EL (cell line): Measurements from ENCODE around the gene SPRTN.
A peak's percentile ranks its signal among the peaks of the same experiment; 100 is the strongest.

Experiments
- DNase-seq: peaks from one replicate; pipeline ENCODE4 v3.0.0-alpha.2; 2016

The SPRTN gene

DNA sequence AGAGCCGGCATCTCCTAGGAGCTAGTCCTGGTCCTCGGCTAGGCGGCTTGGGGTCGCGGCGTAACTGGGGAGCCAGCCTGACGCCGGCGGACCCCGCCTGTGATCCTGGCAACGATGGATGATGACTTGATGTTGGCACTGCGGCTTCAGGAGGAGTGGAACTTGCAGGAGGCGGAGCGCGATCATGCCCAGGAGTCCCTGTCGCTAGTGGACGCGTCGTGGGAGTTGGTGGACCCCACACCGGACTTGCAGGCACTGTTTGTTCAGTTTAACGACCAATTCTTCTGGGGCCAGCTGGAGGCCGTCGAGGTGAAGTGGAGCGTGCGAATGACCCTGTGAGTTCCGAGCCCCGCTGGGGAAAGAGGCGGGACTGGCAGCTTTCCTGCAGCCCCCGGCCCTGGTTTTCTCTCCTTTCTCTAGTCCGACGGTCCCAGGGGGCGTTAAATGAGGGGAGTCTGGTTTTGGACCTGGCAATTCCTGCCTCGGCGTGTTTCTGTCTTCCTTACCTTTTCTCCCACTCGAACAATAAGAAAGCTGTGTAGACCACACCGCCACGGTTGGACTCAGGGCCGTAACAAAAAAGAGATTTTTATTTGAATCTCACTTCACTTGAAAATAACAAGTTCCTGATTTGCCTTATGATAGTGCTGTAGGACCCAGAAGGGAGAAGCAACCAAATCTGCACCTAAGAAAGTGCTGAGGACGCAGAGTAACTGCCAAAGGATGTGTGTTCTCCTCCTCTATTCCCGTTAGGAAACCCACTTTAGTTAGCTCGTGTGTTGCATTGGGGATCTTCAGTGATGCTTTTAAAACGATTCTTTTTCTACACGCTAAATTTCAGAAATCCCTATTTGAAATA lies at the start of gene SPRTN:
Gene SPRTN, plus strand, starts transcription at position 24 of the 859 bp plus-strand sequence. Its CDS starts 91 bp downstream, at position 115.
- DNase-seq: peak; percentile 12

DNA sequence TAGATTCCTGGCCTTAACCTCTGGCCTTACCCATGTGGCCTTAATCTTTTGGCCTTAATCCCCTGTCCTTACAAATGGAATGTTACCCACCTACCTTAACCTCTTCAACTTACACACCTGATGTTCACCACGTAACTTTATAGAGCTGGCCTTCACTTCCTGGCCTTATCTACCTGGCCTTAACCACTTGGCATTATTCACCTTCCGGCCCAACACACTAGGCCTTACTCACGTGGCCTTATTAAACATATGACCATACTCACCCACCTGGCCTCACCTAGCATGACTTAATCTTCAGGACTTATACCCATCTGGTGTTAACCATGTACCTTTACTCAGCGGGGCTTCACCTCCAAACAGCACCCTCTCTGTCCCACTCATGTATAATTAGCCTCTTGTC lies 42.2 kb upstream of the SPRTN start:
- DNase-seq: no peak

DNA sequence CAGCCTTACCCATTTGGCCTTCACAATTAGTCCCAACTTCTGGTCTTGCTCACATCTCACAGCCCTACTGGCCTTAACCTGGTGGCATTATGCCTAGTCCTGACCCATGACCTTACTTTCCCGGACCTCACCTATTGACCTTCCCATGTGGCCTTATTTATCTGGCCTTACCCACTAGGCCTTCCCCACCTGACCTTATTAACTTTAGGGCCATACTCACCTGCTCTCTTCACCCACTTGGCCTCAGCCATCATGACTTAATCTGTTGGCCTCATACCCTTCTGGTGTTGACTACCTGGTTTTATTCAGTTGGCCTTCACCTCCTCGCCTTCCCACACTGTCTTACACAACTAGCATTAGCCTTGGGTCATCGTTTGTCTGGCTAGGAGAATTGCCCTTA lies 36.1 kb upstream of the SPRTN start:
- DNase-seq: no peak

- DNase-seq: no peak
Measured at GRCh38 chr1:231310391-231310934, 27.6 kb upstream of the SPRTN start.

DNA sequence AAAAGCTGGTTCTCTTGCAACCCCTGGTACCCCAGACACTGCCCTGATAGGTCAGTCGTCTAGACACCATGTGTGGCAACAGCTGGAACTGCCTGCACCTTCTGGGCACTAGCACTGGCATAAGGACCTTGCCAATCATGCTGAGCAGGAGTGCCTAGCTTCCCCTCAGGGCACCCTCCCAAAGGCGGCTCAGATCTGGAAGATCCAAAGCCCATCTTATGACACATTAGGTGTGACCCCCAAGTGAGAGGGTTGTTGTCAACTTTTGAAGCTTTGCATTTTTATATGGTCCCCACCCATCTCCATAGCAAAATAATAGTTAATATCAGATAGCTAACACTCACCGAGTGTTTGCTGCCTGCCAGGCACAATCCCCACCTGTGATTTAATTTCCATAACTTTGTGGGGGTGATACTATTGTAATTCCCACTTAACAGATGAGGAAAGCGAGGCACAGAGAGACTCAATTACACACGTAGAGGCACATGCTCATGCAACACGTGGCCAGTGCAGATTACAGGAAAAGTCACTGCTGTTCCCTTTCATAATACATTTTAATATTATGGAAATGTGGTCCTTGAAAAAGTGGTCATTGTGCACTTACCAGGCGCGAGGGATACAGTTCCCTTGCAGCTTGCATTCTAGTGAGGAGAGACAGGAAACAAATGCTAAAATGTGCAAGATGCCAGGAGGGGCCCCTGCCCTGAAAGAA lies 26.2 kb upstream of the SPRTN start:
- DNase-seq: no peak

DNA sequence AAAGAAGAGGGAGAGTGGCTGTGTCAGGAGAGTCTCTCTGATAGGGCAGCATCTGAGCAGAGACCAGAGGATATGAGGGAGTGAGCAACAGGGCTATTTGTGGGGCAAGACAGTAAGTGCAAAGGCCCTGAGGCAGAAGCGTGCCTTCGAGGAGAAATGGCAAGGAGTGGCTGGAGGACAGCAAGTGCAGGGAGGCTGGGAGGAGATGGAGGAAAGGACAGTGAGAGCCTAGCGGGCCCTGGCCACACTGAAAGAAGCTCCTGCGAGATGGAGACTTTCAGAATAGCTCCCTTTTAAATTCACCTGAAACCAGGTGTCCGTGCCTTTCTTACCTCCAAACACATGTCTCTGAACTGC lies 25.7 kb upstream of the SPRTN start:
- DNase-seq: no peak

GRCh38 chr1:231313661-231314060 lies 24.4 kb upstream of the SPRTN start:
- DNase-seq: no peak

GRCh38 chr1:231315887-231316286 lies 22.2 kb upstream of the SPRTN start:
- DNase-seq: peak; percentile 59

DNA sequence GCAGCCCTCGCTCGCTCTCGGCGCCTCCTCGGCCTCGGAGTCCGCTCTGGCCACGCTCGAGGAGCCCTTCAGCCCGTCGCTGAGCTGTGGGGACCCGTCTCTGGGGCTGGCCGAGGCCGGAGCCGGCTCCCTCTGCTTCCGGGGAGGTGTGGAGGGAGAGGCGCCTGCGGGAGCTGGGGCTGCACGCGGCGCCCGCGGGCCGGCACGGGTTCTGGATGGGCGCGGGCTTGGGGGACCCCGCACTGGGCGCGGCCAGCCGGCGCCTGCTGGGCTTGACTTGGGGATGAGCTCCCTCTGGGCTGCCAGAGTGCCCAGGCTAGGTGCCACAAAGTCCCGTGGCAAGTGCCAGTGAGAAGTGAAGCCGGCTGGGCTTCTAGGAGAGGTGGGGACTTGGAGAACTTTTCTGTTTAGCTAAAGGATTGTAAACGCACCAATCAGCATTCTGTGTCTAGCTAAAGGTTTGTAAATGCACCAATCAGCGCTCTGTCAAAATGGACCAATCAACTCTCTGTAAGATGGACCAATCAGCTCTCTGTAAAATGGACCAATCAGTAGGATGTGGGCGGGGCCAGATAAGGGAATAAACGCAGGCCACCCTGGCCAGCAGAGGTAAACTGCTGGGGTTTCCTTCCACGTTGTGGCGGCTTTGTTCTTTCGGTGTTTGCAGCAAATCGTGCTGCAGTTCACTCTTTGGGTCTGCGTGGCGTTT lies 20.6 kb upstream of the SPRTN start:
- DNase-seq: no peak

DNA sequence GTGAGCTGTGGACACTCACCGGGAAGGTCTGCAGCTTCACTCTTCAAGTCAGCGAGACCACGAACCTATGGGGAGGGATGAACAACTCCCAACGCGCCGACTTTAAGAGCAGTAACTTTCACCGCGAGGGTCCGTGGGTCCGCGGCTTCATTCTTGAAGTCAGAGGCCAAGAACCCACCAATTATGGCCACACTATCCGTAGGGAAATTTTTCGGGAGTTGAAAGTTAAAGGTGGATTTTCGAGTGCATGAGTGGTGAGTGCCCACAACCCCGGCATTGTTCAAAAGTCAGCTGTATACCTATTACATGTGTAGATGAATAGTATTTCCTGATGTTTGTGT lies 20.1 kb upstream of the SPRTN start:
- no peak for DNase-seq

DNA sequence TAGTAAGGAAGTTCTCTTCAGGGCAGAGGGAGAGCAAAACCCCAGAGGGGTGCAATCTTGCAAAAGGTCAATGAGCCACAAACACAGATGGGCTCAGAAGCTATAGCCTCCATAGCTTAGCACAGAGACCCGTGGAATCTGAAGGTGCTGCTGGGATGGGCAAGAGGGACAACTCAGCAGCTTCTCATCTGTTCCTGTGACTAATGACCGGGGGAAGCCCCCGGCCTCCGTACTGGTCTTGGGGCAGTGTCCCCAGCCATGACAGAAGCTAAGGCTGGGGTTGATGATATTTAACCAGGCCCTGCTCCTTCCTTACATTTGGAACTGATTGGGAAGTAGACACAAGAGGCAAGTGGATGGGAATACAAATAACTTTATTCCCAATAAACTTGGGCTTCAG lies 19.5 kb upstream of the SPRTN start:
- no peak for DNase-seq

GRCh38 chr1:231319080-231319479 lies 19.0 kb upstream of the SPRTN start:
- DNase-seq: no peak

DNA sequence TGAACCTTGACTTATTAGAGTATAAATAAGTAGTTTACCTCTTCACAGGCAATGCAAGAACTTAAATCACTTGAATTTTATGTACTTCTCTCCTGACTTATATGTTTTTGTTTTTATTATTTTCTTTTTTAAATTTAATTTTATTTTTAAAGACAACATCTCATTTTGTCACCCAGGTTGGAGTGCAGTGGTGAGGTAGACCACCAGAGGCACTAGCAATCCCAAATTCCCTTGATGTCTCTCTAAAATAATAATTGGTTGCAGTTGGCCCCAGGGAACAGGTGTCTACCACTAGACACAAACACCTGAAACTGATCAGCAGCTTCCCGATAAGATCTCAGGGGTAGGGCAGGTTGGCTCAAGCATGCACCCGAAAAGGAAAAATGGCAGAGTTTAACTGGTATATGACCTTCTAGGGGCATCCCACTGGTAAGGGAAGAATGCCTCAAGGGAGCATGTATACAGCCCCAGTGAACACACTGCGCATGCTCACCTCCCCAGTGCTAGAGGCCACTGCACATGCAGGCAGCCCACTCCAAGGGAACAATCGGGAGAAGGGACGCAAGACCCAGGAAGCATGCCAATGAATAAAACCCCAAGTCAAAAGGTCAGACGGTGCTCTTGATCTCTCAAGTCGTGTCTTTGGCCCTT lies 15.1 kb upstream of the SPRTN start:
- DNase-seq: no peak

DNA sequence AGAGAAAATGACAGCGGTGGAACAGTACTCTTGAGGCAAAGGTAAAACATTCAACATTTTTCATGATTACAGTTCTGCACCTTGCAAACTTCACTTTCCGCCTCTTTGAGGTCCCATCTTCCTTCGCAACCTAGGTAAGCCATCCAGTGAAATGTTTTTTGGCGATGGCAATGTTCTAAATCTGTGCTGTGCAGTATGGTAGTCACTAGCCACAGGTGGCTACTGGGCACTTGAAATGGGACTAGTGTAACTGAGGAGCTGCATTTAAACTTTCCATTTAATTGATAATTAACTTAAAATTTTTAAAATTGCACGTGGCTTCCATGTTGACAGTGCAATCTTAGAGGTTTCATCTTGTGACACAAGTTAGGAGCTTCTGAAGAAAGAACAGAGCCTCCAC lies 13.4 kb upstream of the SPRTN start:
- no peak for DNase-seq

DNA sequence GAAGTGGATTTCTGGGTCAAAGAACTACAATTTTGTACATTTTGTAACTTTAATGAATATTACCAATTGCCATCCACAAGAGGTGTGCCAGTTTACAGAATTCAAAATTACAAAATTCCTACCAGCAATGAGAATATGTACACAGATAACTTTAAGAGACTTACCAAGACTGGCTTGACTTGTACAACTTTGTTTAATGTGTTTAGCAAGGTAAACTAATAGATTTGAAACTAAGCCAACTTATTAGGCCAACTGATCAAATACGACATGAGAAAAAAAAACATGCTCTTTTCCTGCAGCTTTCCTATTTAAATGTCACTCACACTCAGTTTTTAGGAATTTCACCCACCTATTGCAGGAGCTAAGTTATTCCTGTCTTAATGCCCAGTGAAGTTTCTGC lies 11.8 kb upstream of the SPRTN start:
- no peak for DNase-seq

DNA sequence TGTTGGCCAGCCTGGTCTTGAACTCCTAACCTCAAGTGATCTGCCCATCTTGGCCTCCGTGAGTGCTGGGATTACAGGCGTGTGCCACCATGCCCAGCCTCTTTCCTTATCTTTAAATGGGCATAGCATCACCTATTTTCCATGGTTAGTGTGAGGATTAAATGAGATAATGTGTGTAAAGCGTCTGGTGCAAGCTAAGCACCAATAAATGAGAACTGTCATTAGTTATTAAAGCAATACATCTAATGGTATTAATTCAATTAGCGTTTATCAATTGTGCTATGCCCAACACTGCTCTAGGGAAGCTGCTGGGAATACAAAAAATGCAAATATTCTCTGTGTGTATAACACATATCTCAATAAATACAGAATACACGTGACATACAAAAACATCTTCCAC lies 10.5 kb upstream of the SPRTN start:
- no peak for DNase-seq

DNA sequence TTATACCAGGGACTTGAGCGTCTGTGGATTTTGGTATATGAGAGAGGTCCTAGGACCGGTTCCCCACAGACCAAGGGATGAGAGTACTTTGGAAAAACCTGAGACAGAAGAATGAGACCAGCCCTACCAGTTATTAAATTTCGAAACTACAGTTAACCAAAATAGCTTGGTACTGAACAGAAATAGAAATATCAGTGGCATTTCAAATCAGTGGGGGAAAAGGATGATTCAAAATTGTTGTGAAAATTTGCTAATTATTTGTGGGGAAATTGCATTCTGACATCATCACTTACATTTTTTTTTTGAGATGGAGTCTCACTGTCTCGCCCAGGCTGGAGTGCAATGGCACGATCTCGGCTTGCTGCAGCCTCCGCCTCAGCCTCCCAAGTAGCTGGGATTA lies 8.6 kb upstream of the SPRTN start:
- no peak for DNase-seq

GRCh38 chr1:231332761-231333160 lies 5.3 kb upstream of the SPRTN start:
- no peak for DNase-seq

- DNase-seq: no peak
Measured at GRCh38 chr1:231334079-231334666, 3.9 kb upstream of the SPRTN start.

GRCh38 chr1:231334952-231335351 lies 3.1 kb upstream of the SPRTN start:
- DNase-seq: no peak

DNA sequence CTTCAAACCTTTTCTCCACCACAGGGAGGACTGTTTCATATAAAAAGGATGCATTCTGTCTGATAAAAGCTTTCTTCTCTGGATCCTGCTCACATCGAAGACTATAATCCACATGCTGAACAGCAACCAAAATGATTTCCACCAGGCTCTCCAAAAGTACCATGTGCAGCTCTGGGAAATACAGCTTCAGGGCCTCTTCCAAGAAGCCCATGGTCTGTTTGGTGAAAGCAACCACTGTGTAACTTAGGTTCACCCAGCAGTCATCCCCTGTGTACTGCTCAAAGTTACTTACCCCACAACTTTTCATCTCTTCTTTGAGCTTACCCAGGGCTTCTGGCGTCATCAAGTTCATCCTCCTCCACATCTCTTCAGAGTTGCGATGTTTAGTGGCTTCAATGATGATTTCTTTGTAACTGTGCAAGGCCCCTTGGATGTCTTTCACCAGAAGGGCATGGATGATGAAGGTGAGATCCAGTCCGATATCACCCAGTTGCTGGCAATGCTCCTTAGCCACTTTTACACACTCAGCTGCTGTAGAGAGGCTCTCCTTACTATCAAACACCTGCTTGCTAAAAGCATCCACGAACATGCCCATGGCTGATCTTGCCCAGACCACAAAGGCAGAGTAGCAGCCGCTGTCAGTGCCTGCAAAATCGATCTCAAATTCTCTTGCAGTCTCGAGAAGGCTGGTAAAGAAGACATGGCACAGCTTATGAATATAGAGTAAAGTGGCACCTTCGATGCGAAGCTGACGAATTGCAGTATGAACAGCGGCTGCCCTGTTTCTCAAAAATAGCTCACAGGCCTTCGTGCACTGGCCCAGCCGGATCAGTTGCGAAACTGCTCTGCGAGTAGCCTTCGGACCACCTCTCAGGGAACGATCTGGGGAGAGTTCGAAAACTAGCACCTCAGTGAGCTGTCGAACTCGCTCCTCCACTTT lies 2.2 kb upstream of the SPRTN start:
- DNase-seq: peak; percentile 6
